Left cardiac atrium (tissue), 4 donors: ENCODE data around the gene BRI3. TPM values are rescaled to one million over a fixed set of nuclear protein-coding genes. Genes with fewer than 3 reads are reported as not detected.
"Not testable (repeated sequence)": the region's sequence is repeated elsewhere in the genome, so short reads cannot be mapped to it uniquely, and the experiment has no call there.

Source experiments
- ATAC-seq, 2 donors: fragments of 200-7000 bp; cut with Tn5 transposase; one replicate each; pipeline ENCODE4 v1.9.1; 2020; ENCODE audit warnings: mild to moderate bottlenecking in 2 of 2, moderate library complexity in 2 of 2
- DNase-seq: peaks from one replicate; pipeline ENCODE4 v3.0.0-alpha.2; 2020
- intact Hi-C, 2 donors: fragments of 100-400 bp; cut with DNase I; formaldehyde crosslinking; loops; one replicate each; pipeline versions ENCODE4 v1.14.1 to v1.15.1; 2022 to 2023
- total RNA-seq, 2 donors: library from RNA; stranded (reverse); fragmentation: NEBNext Ultra II Directional; extraction: Animal tissue kit (Norgen Biotek cat#: 25700); gene quantifications; one replicate each; pipeline ENCODE4 v1.2.1, GENCODE V29; 2021
- donor health status: DM: no; HTN: yes; CAD: no.
- donor health status: DM: no; HTN: yes; CAD: no; lungs with severe emphysema.
- donor health status: DM: yes; HTN: yes; CAD: no.
- donor health status: Dilated cardiomyopathy.

BRI3 gene
- total RNA-seq, 2 donors from 2014 or later = 190 to 207 TPM

GRCh38 chr7:98300595-98301372 is 19.3 kb downstream of the BRI3 start:
- DNase-seq = no peak
- ATAC-seq = no peak
- intact Hi-C loops = no loop called here

- DNase-seq = no peak
- no peak for ATAC-seq
- intact Hi-C loops = no loop called here
These were observed 20.4 kb downstream of the BRI3 start for GRCh38 chr7:98301693-98302470.

- intact Hi-C loops = no loop called here
- DNase-seq (no peak), ATAC-seq (no peak)
These were observed 21.8 kb downstream of the BRI3 start for GRCh38 chr7:98303176-98303865.

GRCh38 chr7:98303906-98304305 is 22.4 kb downstream of the BRI3 start:
- ATAC-seq (no peak), DNase-seq (no peak)
- intact Hi-C loops = no loop called here

- ATAC-seq = no peak
- intact Hi-C loops = no loop called here
- no peak for DNase-seq
These were observed 24.6 kb downstream of the BRI3 start for GRCh38 chr7:98305951-98306535.

GRCh38 chr7:98307971-98308466 is 26.5 kb downstream of the BRI3 start:
- intact Hi-C loops = no loop called here
- ATAC-seq (no peak), DNase-seq (no peak)

- no peak for ATAC-seq
- no peak for DNase-seq
- intact Hi-C loops = no loop called here
These were observed 28.1 kb downstream of the BRI3 start for GRCh38 chr7:98309566-98309965.

- intact Hi-C loops = no loop called here
- DNase-seq (no peak), ATAC-seq (no peak)
These were observed 30.7 kb downstream of the BRI3 start for GRCh38 chr7:98312201-98312600.

GRCh38 chr7:98314469-98314868 is 33.0 kb downstream of the BRI3 start:
- intact Hi-C loops = no loop called here
- ATAC-seq = no peak
- no peak for DNase-seq

- intact Hi-C loops = no loop called here
- DNase-seq (no peak), ATAC-seq (no peak)
These were observed 34.0 kb downstream of the BRI3 start for GRCh38 chr7:98315318-98315993.

GRCh38 chr7:98315994-98316527 is 34.6 kb downstream of the BRI3 start:
- ATAC-seq, DNase-seq, intact Hi-C loops: not testable (repeated sequence)

- DNase-seq = no peak
These were observed 36.0 kb downstream of the BRI3 start for GRCh38 chr7:98317366-98318040.

GRCh38 chr7:98319176-98319575 is 37.7 kb downstream of the BRI3 start:
- no peak for ATAC-seq
- intact Hi-C loops = no loop called here
- DNase-seq = no peak

More at GRCh38 chr7:98317366-98318040, 36.0 kb downstream of the BRI3 start:
- ATAC-seq = no peak
- intact Hi-C loops = no loop called here

- DNase-seq = no peak
- intact Hi-C loops = no loop called here
- ATAC-seq = peak in 1 of 2 donors; percentile 22
These were observed 39.8 kb downstream of the BRI3 start for GRCh38 chr7:98321301-98321700.

- intact Hi-C loops = no loop called here
- ATAC-seq (no peak), DNase-seq (no peak)
These were observed 41.1 kb downstream of the BRI3 start for GRCh38 chr7:98322331-98323270.

- intact Hi-C loops = no loop called here
- peak in 1 of 2 donors; percentile 19 for ATAC-seq
- no peak for DNase-seq
These were observed 42.3 kb downstream of the BRI3 start for GRCh38 chr7:98323597-98324322.
